ENCODE data around the gene LYSET. TPM values are rescaled to one million over a fixed set of nuclear protein-coding genes. Genes with fewer than 3 reads are reported as not detected.

LYSET gene
- total RNA-seq, 1 experiment from 2014 or later, result 15.4 TPM

GRCh38 chr14:93137864-93138263 is 47.3 kb upstream of the LYSET start:
- Mint-ChIP-seq H3K36me3 (ENCODE audit: insufficient read depth, unreplicated experiment) (no peaks in the 10 kb centered on the region), H3K4me1 (ENCODE audit: insufficient read depth, unreplicated experiment) (peaks cover 22% of the 10 kb centered on the region), H3K9me3 (ENCODE audit: unreplicated experiment) (no peaks in the 10 kb centered on the region), H3K4me3 (ENCODE audit: unreplicated experiment) (no peak overlapping the region), H3K27me3 (ENCODE audit: insufficient read depth, unreplicated experiment) (no peaks in the 10 kb centered on the region), H3K27ac (ENCODE audit: low read depth, unreplicated experiment) (no peak overlapping the region)
- no peak for TF ChIP-seq CTCF (IDR thresholded peaks at IDR 0.05; ENCODE audit: unreplicated experiment)
- ChIA-PET POLR2A (interaction anchor here (0.7 to 10.6 kb wide), 5 partner anchors 23 to 192 kb away, joined by 3 to 117 read pairs (median 3); partner anchors contain the start of gene ITPK1), CTCF (interaction anchor here (0.6 to 19.4 kb wide), 17 partner anchors 9 to 258 kb away, joined by 3 to 336 read pairs (median 3); partner anchors contain the start of gene ITPK1)
- BruUV-seq (replicated peaks), result no TSS peak
- intact Hi-C loops (cut with micrococcal nuclease), result loop anchor here (2.0 kb wide), 1 partner anchor 257 kb away; no protein-coding TSS in a partner anchor
- DNase-seq (ENCODE audit: unreplicated experiment), result peak; percentile 58

- H3K27me3 Mint-ChIP-seq (ENCODE audit: insufficient read depth, unreplicated experiment), result no peaks in the 10 kb centered on the region
- no peak overlapping the region for H3K4me3 Mint-ChIP-seq (ENCODE audit: unreplicated experiment)
- DNase-seq (ENCODE audit: unreplicated experiment), result no peak
- ChIA-PET POLR2A (interaction anchor here (0.7 to 0.9 kb wide), 2 partner anchors 30 to 96 kb away, joined by 3 read pairs; no protein-coding TSS in a partner anchor), CTCF (interaction anchor here (0.7 to 19.4 kb wide), 3 partner anchors 28 to 477 kb away, joined by 3 to 336 read pairs (median 5); partner anchors contain the start of gene ITPK1)
- no TSS peak for BruUV-seq (replicated peaks)
- no peaks in the 10 kb centered on the region for H3K36me3 Mint-ChIP-seq (ENCODE audit: insufficient read depth, unreplicated experiment)
- no peaks in the 10 kb centered on the region for H3K9me3 Mint-ChIP-seq (ENCODE audit: unreplicated experiment)
- H3K27ac Mint-ChIP-seq (ENCODE audit: low read depth, unreplicated experiment), result no peak overlapping the region
- TF ChIP-seq CTCF (IDR thresholded peaks at IDR 0.05; ENCODE audit: unreplicated experiment), result no peak
- intact Hi-C loops (cut with micrococcal nuclease), result no loop called here
- peaks cover 8% of the 10 kb centered on the region for H3K4me1 Mint-ChIP-seq (ENCODE audit: insufficient read depth, unreplicated experiment)
These were observed 42.1 kb upstream of the LYSET start for GRCh38 chr14:93142854-93143652.

GRCh38 chr14:93146119-93146518 is 39.0 kb upstream of the LYSET start:
- peaks cover 10% of the 10 kb centered on the region for H3K4me1 Mint-ChIP-seq (ENCODE audit: insufficient read depth, unreplicated experiment)

More at GRCh38 chr14:93146119-93146518, 39.0 kb upstream of the LYSET start:
- H3K36me3 Mint-ChIP-seq (ENCODE audit: insufficient read depth, unreplicated experiment), result no peaks in the 10 kb centered on the region
- H3K9me3 Mint-ChIP-seq (ENCODE audit: unreplicated experiment), result no peaks in the 10 kb centered on the region
- no peak for DNase-seq (ENCODE audit: unreplicated experiment)
- BruUV-seq (replicated peaks), result no TSS peak
- no peaks in the 10 kb centered on the region for H3K27me3 Mint-ChIP-seq (ENCODE audit: insufficient read depth, unreplicated experiment)
- H3K4me3 Mint-ChIP-seq (ENCODE audit: unreplicated experiment), result no peak overlapping the region
- CTCF ChIA-PET, result interaction anchor here (0.5 to 19.4 kb wide), 9 partner anchors 8 to 298 kb away, joined by 3 to 336 read pairs (median 3); partner anchors contain the start of gene ITPK1
- intact Hi-C loops (cut with micrococcal nuclease), result no loop called here
- POLR2A ChIA-PET, result interaction anchor here (1.8 kb wide), 1 partner anchor 32 kb away, joined by 5 read pairs; no protein-coding TSS in a partner anchor
- TF ChIP-seq CTCF (IDR thresholded peaks at IDR 0.05; ENCODE audit: unreplicated experiment), result no peak
- H3K27ac Mint-ChIP-seq (ENCODE audit: low read depth, unreplicated experiment), result no peak overlapping the region
